Iris pigment epithelial cell (primary cell): Measurements from ENCODE around the gene CSTPP1.

Source experiments
- DNase-seq: peaks from one replicate; pipeline ENCODE4 v3.0.0-alpha.2; 2011; ENCODE audit warnings: low read depth

Gene CSTPP1, protein sequence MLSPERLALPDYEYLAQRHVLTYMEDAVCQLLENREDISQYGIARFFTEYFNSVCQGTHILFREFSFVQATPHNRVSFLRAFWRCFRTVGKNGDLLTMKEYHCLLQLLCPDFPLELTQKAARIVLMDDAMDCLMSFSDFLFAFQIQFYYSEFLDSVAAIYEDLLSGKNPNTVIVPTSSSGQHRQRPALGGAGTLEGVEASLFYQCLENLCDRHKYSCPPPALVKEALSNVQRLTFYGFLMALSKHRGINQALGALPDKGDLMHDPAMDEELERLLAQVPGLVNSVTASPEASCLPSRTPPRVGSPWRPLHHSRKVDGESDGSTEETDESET

DNA sequence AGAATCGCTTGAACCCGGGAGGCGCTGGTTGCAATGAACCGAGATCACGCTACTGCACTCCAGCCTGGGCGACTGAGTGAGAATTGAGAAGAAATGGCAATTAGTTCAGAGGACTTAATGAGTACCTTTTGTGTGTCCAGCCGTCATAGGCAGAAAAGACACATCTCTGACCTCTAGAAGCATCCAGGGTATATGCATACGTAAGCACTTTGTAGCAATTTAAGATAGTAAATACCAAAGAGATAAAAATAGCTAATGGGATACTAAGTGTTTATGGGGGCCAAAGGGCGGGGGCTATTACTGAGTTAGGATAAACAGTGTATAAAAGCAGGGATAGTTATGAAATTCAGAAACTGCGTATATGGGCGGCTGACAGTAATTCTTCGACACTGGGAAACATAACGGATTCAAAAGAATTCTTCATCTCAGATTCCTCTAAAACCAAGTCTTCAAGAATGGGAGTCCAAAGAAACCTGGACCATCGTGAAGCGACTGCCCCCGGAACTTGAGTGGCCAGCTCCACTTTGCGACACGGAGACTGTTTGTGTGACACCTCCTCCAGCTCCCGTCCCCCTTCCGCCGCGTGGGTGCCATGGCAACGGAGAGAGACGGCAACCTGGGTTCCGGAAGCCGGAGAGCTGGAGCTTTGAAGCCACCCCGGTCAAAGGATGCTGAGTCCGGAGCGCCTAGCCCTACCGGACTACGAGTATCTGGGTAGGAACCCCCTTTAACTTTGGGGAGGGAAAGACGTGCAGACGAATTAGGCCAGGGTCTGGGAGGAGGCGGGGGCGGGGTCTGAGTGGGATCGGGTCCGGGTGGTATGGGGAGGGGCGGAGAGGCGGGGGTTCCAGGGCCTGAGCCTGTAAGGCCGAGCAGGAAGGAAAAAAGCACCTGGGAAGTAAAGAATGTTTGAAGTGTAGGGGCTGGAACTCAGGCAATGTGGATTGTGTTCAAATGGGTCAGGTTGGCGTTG, at the start of gene CSTPP1:
Gene CSTPP1, plus strand, starts transcription at position 624 of the 973 bp plus-strand sequence. Its CDS starts 45 bp downstream, at position 669.
- DNase-seq = peak; percentile 92

DNA sequence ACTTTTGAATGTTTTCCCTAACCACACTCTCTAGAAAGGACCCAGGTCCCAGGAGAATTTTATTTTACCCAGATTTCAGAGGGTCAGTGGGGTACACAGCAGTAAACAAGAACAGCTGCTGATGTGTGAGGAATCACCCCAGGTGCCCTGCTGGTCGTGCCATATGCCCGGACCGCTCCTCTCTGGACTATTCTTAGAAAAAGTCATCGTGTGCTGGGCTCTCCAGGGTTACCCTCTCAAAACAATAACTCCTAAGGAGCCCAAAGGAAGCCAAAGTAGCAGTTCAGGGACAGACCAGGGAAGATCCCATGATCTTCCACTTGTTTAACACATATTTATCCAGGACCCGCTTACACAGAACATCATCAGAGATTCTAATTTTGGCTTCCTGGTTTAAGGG, 47.9 kb upstream of the CSTPP1 start:
- no peak for DNase-seq

GRCh38 chr11:46889251-46889650, 47.3 kb upstream of the CSTPP1 start:
- no peak for DNase-seq

DNA sequence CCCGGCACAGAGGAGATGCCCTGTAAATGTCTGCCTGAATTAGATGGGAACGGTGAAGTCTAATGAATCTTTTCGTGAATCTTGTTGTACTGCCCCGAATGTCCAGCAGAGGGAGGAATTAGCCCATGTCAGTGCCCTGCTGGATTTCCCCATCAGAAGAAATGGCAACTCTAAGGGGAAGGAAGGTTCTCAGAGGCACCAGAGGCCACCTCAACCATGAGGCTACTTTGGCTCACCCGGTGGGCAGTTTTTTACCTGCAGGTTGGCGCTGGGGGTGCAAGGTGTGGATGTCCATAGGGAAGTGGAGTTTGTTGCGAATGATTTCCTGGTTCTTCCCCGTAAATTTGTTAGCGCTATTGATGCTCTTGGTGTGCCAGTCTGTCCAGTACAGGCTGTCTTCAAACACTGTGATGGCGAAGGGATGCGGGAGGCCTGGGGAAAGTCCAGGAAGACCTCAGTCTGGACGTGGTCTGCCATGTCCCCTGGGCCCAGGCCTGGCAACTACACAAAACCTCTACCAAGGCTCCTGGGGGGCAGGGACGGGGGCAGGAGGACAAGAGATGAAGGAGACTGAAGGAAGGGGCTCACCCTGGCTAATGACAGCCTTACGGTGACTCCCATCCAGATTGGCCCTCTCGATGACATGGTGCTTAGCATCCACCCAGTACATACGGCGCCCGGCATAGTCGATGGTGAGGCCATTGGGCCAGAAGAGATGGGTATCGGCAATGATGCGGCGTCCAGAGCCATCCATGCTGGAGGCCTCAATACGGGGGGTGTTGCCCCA, 46.7 kb upstream of the CSTPP1 start:
- peak; percentile 65 for DNase-seq

GRCh38 chr11:46890665-46891064, 45.9 kb upstream of the CSTPP1 start:
- peak; percentile 51 for DNase-seq

DNA sequence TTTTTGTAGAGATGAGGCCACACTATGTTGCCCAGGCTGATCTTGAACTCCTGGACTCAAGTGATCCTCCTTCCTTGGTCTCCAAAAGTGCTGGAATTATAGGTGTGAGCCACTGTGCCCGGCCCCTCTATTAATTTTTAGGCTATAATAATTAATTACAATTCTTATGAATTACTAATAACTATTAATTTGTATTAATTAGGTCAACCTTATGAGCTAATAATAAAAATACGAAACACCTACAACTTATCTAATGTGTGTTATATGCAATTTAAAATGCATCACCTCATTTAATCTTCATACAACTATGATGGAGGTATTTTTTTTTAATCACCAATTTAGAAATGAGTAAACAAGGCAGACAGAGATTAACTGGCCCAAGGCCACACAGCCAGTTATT, 44.5 kb upstream of the CSTPP1 start:
- DNase-seq = no peak

DNA sequence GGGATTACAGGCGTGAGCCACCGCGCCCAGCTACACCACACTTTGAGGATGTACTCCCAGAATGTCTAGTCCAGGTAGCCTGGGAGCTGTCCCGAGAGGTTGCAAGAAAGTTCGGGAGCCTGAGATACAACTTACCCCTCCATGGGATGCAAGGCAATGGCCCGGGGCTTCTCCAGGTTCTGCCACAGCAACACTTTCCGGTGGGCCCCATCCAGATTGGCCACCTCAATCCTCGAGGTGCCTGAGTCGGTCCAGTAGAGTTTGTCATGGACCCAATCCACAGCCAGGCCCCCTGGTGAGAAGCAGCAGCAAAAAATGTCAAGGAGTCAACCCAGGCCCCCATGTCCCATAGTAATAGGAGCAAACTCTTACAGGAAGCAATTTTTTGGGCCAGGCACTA, 43.7 kb upstream of the CSTPP1 start:
- DNase-seq = no peak

DNA sequence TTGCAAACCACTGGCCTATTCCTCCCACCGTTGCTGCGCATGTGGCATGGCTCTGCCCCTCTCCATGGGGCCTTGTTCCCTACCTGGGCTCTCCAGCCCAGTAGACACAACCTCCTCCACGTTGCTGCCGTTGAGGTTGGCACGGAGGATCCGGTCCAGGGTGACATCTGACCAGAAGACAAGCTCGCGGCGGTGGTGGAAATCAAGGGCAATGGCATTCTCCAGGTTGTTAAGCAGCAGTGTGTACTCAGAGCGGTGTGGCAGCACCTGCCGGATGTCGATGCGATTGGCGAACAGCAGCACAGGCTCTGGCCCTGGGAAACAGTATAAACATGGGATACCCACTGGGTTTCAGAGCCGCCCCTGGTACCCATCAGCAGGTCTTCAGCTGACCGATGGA, 42.1 kb upstream of the CSTPP1 start:
- no peak for DNase-seq

- no peak for DNase-seq
Observed at GRCh38 chr11:46894961-46895360, 41.6 kb upstream of the CSTPP1 start.

DNA sequence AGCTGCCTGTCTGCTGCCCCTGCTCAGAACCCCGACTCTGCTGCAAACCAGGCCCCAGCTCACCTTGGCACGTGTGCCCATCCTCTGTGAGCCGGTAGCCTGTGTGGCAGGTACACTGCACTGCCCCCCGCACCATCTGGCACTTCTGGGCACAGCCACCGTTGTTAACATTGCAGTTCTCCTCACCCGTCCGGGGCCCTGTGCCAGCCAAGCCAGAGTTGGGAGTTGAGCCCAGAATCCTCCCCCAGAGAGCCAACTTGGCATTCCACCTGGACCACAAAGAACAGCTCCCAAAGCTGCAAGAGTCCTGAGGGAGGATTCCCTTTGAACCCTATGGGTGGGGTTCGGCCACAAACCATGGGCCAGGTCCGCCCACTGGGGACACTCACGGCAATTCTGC, 40.7 kb upstream of the CSTPP1 start:
- no peak for DNase-seq

DNA sequence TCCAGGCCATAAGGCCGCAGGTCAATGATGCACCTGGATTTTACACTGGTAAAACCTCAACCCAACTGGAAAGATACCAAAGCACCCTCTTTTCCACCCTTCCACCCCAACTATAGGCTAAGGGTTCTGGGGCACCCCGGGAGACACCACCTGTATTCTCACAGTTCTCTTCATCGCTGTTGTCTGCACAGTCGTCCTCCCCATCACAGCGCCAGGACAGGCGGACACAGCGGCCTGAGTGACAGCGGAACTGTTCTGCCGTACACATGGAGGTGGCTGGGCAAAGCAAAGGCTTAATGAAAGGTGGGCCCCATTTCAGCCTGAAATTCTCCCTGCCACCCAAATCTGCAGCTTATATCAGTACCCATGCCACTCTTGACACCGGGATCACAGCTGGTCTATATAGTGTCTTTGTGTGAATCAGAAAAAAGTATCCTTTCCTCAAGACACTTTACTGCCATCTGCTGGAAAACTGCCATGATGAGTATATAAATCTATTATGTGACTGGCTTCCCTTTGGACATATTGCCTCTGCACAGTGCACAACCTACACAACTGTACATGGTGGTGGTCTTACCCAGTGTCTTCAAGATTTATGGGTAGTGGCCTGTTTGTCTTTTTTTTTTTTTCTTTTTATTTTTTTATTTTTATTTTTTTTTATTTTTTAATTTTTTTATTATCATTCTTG, 39.7 kb upstream of the CSTPP1 start:
- peak; percentile 55 for DNase-seq

DNA sequence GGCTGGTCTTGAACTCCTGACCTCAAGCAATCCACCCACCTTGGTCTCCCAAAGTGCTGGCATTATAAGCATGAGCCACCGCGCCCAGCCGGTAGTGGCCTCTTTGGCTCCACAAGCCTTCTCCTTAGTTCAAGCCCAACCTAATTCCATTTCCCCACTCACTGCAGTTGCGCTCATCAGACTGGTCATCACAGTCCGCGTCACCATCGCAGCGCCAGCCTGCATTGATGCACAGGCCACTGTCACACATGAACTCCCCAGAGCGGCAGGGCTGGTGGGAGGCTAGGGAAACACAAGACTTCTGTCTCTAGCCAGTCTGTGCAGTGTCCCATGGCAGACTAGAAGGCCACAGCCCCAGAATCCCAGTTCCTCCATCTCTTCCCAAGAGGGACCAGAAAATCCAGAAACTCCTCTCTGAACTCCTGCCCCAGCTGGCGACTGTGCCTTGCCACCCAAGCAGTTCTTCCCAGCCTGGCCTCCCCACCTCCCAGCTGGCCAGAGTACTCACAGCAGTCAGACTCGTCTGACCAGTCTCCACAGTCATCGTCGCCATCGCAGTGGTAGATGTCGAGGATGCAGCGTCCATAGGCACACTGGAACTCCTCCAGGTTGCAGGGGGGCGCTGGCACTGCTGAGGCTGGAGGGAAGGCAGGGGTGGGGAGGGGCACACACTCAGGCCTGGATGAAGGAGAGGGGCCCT, 38.0 kb upstream of the CSTPP1 start:
- DNase-seq = no peak

DNA sequence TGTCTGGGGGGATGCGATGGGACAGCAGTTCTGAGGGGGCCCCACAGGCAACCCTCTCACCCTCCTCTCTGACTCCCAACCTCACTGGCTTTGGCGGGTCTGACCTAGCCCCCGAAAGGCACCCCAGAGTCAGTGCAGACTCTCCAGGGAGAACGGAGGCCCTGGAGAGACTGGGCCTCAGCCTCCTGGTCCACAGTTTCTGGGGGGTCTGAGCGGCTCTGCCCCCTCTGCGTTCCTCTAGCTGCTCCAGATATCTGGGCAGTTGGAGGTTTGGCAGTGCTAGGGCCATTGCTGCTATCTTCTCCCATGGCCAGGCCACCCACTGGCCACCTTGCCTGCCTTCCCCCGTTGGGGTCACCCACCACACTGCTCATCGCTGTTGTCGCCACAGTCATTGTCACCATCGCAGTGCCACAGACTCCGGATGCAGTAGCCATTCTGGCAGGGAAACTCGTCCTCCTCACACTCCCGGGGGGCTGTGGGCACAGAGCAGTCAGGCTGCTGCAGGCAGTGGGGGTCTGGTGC, 37.0 kb upstream of the CSTPP1 start:
- DNase-seq = no peak

GRCh38 chr11:46900091-46900746, 36.3 kb upstream of the CSTPP1 start:
- no peak for DNase-seq

DNA sequence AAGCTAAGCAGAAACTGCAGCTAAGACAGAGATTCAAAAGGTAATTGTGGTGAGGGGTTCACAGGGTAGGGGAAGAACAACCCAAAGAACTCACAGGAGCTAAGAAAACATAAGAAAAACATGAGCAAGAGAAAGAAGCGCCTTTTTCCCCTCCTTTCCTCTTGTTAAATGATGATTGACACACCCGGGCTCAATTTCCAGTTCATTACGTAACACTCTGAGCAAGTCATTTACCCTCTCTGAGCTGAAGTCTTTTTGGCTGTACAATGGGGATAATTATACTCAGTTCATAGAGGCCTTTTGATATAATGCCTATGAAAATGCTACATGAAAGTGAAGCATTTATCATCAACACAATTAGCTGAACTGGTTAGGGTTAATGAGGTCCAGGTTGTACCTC, 35.4 kb upstream of the CSTPP1 start:
- DNase-seq = no peak

- no peak for DNase-seq
Observed at GRCh38 chr11:46902694-46903093, 33.9 kb upstream of the CSTPP1 start.

- DNase-seq = no peak
Observed at GRCh38 chr11:46903846-46904245, 32.7 kb upstream of the CSTPP1 start.

DNA sequence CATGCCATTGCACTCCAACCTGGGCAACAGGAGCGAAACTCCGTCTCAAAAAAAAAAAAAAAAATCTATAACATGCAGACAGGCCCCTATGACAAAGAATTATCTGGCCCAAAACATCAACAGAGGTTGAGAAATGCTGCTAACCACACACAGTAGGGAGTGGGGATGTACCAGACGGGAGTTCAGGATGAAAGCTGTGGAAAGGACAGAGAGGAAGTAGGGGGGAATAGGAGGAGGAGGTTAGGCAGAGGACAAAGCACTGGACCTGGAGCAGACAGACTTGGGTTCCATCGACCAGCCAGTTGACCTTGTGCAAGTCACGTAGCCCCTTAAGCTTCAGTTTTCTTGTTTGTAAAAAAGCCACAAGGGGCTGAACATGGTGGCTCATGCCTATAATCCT, 30.8 kb upstream of the CSTPP1 start:
- DNase-seq = no peak

GRCh38 chr11:46906609-46907041, 29.9 kb upstream of the CSTPP1 start:
- DNase-seq = peak; percentile 25

DNA sequence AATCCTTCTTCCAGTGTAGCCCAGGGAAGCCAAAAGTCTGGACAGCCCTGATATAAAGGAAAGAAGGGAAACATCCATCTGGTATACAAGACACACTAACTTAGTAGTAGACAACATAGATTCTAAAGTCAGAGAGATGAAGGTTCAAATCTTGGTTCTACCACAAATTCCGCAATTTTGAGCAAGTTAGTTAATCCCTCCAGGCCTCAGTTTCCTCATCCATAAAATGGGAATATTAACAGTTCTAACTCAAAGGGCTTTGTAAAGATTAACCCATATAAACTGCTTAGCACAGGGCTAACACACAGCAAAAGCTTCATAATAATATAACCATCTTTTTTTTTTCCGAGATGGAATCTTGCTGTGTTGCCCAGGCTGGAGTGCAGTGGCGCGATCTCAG, 29.0 kb upstream of the CSTPP1 start:
- DNase-seq = no peak
